ENCODE data around the gene VTI1B. TPM values are rescaled to one million over a fixed set of nuclear protein-coding genes. Genes with fewer than 3 reads are reported as not detected.

The VTI1B gene
- total RNA-seq, 1 donor from 2014 or later = 92.0 TPM

DNA sequence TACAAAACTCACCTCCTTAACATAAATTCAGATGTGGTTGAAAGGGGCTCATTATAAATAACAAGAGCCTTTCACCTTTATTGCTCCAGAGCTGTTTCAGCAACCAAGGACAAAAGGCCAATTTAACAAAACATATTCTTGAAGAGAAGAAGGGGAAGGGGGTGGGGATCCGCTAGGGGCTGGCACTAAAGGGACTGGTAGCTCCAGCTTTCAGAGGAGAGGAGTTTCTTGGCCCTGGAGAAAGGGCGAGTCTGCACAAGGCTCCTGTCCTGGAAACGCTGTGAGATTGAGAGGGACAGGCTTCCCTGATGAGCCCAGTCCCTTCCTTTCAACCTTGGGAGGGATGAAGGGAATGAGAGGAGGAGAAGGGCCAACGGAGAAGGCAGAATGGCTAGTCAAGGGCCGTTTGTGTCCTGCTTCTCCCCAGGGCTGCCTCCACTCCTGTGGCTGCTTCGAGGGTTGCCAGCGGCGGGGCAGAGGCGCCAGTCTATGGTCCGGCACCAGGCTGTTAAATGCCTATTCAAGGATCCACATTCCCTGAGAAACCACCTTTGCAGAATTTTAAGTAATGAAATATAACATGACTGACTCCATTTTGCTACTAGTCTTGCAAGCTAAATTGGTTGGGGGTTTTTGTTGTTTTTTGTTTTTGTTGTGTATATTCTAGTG is 64.7 kb downstream of the VTI1B start:
- Histone ChIP-seq H3K27ac (ENCODE audit: low read depth, low read length) (no peak overlapping the region), H3K27me3 (ENCODE audit: insufficient read depth, low read length) (peaks cover 7% of the 10 kb centered on the region), H4K20me1 (ENCODE audit: insufficient read depth, low read length) (no peaks in the 10 kb centered on the region), H3K4me2 (ENCODE audit: low read length) (no peak overlapping the region), H3K79me2 (ENCODE audit: insufficient read depth, low read length) (no peaks in the 10 kb centered on the region), H3K9ac (ENCODE audit: low read length) (no peak overlapping the region), H2AFZ (ENCODE audit: low read depth, low read length) (no peak overlapping the region), H3K36me3 (ENCODE audit: insufficient read depth, low read length) (no peaks in the 10 kb centered on the region), H3K4me3 (ENCODE audit: insufficient read depth, low read depth, low read length) (no peak overlapping the region), H3K9me3 (ENCODE audit: insufficient read depth, low read depth, low read length) (no peaks in the 10 kb centered on the region), H3K4me1 (ENCODE audit: insufficient read depth, low read length) (no peaks in the 10 kb centered on the region)
- TF ChIP-seq, protein P1, sequence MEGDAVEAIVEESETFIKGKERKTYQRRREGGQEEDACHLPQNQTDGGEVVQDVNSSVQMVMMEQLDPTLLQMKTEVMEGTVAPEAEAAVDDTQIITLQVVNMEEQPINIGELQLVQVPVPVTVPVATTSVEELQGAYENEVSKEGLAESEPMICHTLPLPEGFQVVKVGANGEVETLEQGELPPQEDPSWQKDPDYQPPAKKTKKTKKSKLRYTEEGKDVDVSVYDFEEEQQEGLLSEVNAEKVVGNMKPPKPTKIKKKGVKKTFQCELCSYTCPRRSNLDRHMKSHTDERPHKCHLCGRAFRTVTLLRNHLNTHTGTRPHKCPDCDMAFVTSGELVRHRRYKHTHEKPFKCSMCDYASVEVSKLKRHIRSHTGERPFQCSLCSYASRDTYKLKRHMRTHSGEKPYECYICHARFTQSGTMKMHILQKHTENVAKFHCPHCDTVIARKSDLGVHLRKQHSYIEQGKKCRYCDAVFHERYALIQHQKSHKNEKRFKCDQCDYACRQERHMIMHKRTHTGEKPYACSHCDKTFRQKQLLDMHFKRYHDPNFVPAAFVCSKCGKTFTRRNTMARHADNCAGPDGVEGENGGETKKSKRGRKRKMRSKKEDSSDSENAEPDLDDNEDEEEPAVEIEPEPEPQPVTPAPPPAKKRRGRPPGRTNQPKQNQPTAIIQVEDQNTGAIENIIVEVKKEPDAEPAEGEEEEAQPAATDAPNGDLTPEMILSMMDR (IDR thresholded peaks at IDR 0.05; ENCODE audit: insufficient read depth, low read depth, low read length) = no peak
- TF ChIP-seq EZH2 (IDR thresholded peaks at IDR 0.05; ENCODE audit: insufficient read depth, low read length) = no peak
- no peaks in the 10 kb centered on the region for H3K9me3 Mint-ChIP-seq (ENCODE audit: unreplicated experiment)
- DNase-seq (ENCODE audit: low read depth) (no peak), FAIRE-seq (no peak)
- H3K4me3 Mint-ChIP-seq (ENCODE audit: unreplicated experiment) = no peak overlapping the region
- H3K27ac Mint-ChIP-seq (ENCODE audit: unreplicated experiment) = no peak overlapping the region
- no peaks in the 10 kb centered on the region for H3K4me1 Mint-ChIP-seq (ENCODE audit: low read depth, unreplicated experiment)
- peaks cover 14% of the 10 kb centered on the region for H3K27me3 Mint-ChIP-seq (ENCODE audit: low read depth, unreplicated experiment)
- H3K36me3 Mint-ChIP-seq (ENCODE audit: low read depth, unreplicated experiment) = no peaks in the 10 kb centered on the region

DNA sequence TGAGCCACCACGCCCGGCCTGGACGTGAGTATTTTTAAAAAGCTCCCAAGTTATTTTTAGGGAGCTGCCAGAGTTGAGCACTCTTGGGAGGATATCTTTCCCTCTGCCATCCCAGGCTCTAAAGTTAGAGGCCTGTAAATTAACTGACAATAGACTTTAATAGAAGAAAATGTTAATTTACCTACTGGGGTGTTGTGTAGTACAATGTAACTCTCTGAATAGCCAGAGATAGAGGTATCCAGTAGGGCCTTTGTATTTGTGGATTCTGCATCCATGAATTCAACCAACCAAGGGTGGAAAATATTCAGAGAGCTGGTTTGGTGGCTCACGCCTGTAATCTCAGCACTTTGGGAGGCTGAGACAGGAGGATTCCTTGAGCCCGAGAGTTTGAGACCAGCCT is 66.8 kb downstream of the VTI1B start:
- FAIRE-seq (no peak), DNase-seq (ENCODE audit: low read depth) (no peak)
- Histone ChIP-seq H3K4me2 (ENCODE audit: low read length) (no peak overlapping the region), H3K36me3 (ENCODE audit: insufficient read depth, low read length) (no peaks in the 10 kb centered on the region), H2AFZ (ENCODE audit: low read depth, low read length) (no peak overlapping the region), H3K4me1 (ENCODE audit: insufficient read depth, low read length) (no peaks in the 10 kb centered on the region), H3K4me3 (ENCODE audit: insufficient read depth, low read depth, low read length) (no peak overlapping the region), H3K9ac (ENCODE audit: low read length) (no peak overlapping the region), H4K20me1 (ENCODE audit: insufficient read depth, low read length) (no peaks in the 10 kb centered on the region), H3K27ac (ENCODE audit: low read depth, low read length) (no peak overlapping the region), H3K27me3 (ENCODE audit: insufficient read depth, low read length) (peaks cover 7% of the 10 kb centered on the region), H3K9me3 (ENCODE audit: insufficient read depth, low read depth, low read length) (no peaks in the 10 kb centered on the region), H3K79me2 (ENCODE audit: insufficient read depth, low read length) (no peaks in the 10 kb centered on the region)
- no peaks in the 10 kb centered on the region for H3K4me1 Mint-ChIP-seq (ENCODE audit: low read depth, unreplicated experiment)
- peaks cover 8% of the 10 kb centered on the region for H3K27me3 Mint-ChIP-seq (ENCODE audit: low read depth, unreplicated experiment)
- H3K4me3 Mint-ChIP-seq (ENCODE audit: unreplicated experiment) = no peak overlapping the region
- H3K9me3 Mint-ChIP-seq (ENCODE audit: unreplicated experiment) = no peaks in the 10 kb centered on the region
- no peaks in the 10 kb centered on the region for H3K36me3 Mint-ChIP-seq (ENCODE audit: low read depth, unreplicated experiment)
- no peak overlapping the region for H3K27ac Mint-ChIP-seq (ENCODE audit: unreplicated experiment)
- TF ChIP-seq, protein P1 (IDR thresholded peaks at IDR 0.05; ENCODE audit: insufficient read depth, low read depth, low read length) = no peak
- no peak for TF ChIP-seq EZH2 (IDR thresholded peaks at IDR 0.05; ENCODE audit: insufficient read depth, low read length)

DNA sequence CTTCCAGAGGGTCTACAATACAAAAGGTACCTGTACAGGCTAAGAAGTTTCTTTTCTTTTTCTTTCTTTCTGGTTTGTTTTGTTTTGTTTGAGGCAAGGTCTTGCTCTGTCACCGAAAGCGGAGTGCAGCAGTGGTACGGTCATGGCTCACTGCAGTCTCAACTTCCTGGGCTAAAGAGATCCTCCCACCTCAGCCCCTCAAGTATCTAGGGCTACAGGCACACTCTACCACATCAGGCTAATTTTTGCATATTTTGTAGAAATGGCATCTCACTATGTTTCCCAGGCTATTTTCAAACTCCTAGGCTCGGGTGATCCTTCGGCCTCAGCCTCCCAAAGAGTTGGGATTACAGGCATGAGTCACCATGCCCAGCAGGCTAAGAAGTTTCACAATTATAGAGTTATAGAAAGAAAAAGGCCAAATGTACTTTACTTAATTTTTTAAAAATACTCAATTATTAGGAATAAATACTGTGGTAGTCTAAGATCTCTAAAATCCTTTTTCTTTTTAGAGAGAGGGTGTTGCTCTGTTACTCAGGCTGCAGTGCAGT is 71.4 kb downstream of the VTI1B start:
- DNase-seq (ENCODE audit: low read depth) (no peak), FAIRE-seq (no peak)
- Mint-ChIP-seq H3K4me3 (ENCODE audit: unreplicated experiment) (no peak overlapping the region), H3K36me3 (ENCODE audit: low read depth, unreplicated experiment) (no peaks in the 10 kb centered on the region), H3K27ac (ENCODE audit: unreplicated experiment) (peak overlapping the region; percentile 18), H3K9me3 (ENCODE audit: unreplicated experiment) (no peaks in the 10 kb centered on the region), H3K4me1 (ENCODE audit: low read depth, unreplicated experiment) (no peaks in the 10 kb centered on the region), H3K27me3 (ENCODE audit: low read depth, unreplicated experiment) (no peaks in the 10 kb centered on the region)
- Histone ChIP-seq H4K20me1 (ENCODE audit: insufficient read depth, low read length) (peaks cover 8% of the 10 kb centered on the region), H3K79me2 (ENCODE audit: insufficient read depth, low read length) (no peaks in the 10 kb centered on the region), H3K9me3 (ENCODE audit: insufficient read depth, low read depth, low read length) (no peaks in the 10 kb centered on the region), H2AFZ (ENCODE audit: low read depth, low read length) (no peak overlapping the region), H3K4me2 (ENCODE audit: low read length) (no peak overlapping the region), H3K27ac (ENCODE audit: low read depth, low read length) (no peak overlapping the region), H3K9ac (ENCODE audit: low read length) (no peak overlapping the region), H3K4me3 (ENCODE audit: insufficient read depth, low read depth, low read length) (no peak overlapping the region), H3K36me3 (ENCODE audit: insufficient read depth, low read length) (no peaks in the 10 kb centered on the region), H3K27me3 (ENCODE audit: insufficient read depth, low read length) (peaks cover 2% of the 10 kb centered on the region), H3K4me1 (ENCODE audit: insufficient read depth, low read length) (no peaks in the 10 kb centered on the region)
- no peak for TF ChIP-seq EZH2 (IDR thresholded peaks at IDR 0.05; ENCODE audit: insufficient read depth, low read length)
- TF ChIP-seq, protein P1 (IDR thresholded peaks at IDR 0.05; ENCODE audit: insufficient read depth, low read depth, low read length) = no peak

Data from astrocyte (in vitro differentiated cells and primary cell).